Body of pancreas (tissue), 4 donors: ENCODE results near the gene RPAIN.

ENCODE experiments used
- CTCF ChIP-seq, 7 experiments: fragments of 450-650 bp in 4 of 7; fragments of 200-600 bp in 3 of 7; sonication (generic) in 3 of 7; IDR thresholded peaks; one replicate each; pipeline ENCODE4 v1.5.1; 2016 to 2019; ENCODE audit warnings: antibody characterized with exemption in 7 of 7
- POLR2A ChIP-seq, 3 donors: fragments of 450-650 bp; IDR thresholded peaks; one replicate each; pipeline ENCODE4 v1.6.1; 2016; ENCODE audit warnings: antibody characterized with exemption in 3 of 3, mild to moderate bottlenecking in 2 of 3

- TF ChIP-seq POLR2A (IDR thresholded peaks at IDR 0.05) = no peak
- TF ChIP-seq CTCF (IDR thresholded peaks at IDR 0.05) = no peak
Observed at GRCh38 chr17:5391678-5392077, 28.3 kb upstream of the RPAIN start.
